HepG2 (cell line): ENCODE measurements around the gene GPR137. TPM values are rescaled to one million over a fixed set of nuclear protein-coding genes. Genes with fewer than 3 reads are reported as not detected.
A peak's percentile ranks its signal among the peaks of the same experiment; 100 is the strongest.

Source experiments
- EED ChIP-seq: sonication (generic); formaldehyde crosslinking; IDR thresholded peaks from 2 replicates; pipeline ENCODE4 v1.5.0; 2020; ENCODE audit warnings: mild to moderate bottlenecking, missing genetic modification reagents
- ELF1 ChIP-seq: sonication (generic); formaldehyde crosslinking; IDR thresholded peaks from 2 replicates; pipeline ENCODE4 v1.4.0; 2020; ENCODE audit warnings: missing genetic modification reagents
- FOXK2 ChIP-seq: fragments of 450-650 bp; IDR thresholded peaks from 2 replicates; pipeline ENCODE4 v1.6.1; 2016
- GABPB1 ChIP-seq: IDR thresholded peaks from 2 replicates; pipeline ENCODE4 v1.6.1; 2016; ENCODE audit warnings: mild to moderate bottlenecking, missing genetic modification reagents, moderate library complexity, missing compliant biosample characterization
- GATAD2A ChIP-seq: IDR thresholded peaks from 2 replicates; pipeline ENCODE4 v1.6.1; 2016
- LCORL ChIP-seq, 2 experiments: fragments of 450-650 bp in 1 of 2; sonication (generic) in 1 of 2; formaldehyde crosslinking in 1 of 2; IDR thresholded peaks; 2 replicates each; pipeline versions ENCODE4 v1.5.0 to v1.6.1; 2017 to 2020; ENCODE audit warnings: antibody characterized with exemption in 1 of 2, missing genetic modification reagents in 1 of 2
- NONO ChIP-seq, 2 experiments: fragments of 450-650 bp in 1 of 2; sonication (generic) in 1 of 2; formaldehyde crosslinking in 1 of 2; IDR thresholded peaks in 1 of 2; conservative IDR thresholded peaks in 1 of 2; 2 replicates each; pipeline versions ENCODE4 v1.6.1 to v1.8.0; 2017 to 2022; ENCODE audit warnings: mild to moderate bottlenecking in 1 of 2, missing genetic modification reagents in 1 of 2, moderate library complexity in 1 of 2
- NR2F2 ChIP-seq: IDR thresholded peaks from 2 replicates; pipeline ENCODE4 v1.6.1; 2012; ENCODE audit warnings: low read depth, inconsistent platforms, borderline replicate concordance
- POLR2A ChIP-seq, 2 experiments: IDR thresholded peaks; 2 replicates each; pipeline ENCODE4 v1.6.1; 2011; ENCODE audit warnings: low read depth in 2 of 2, low read length in 2 of 2, mild to moderate bottlenecking in 1 of 2, moderate library complexity in 1 of 2; ENCODE audit not compliant: insufficient read depth in 1 of 2
- RBAK ChIP-seq: sonication (generic); formaldehyde crosslinking; IDR thresholded peaks from 2 replicates; pipeline ENCODE4 v1.5.1; 2020; ENCODE audit warnings: mild to moderate bottlenecking, missing genetic modification reagents
- ZNF205 ChIP-seq: IDR thresholded peaks from 2 replicates; pipeline ENCODE4 v1.6.1; 2018; ENCODE audit warnings: missing biosample characterization, missing genetic modification reagents
- ZNF282 ChIP-seq: fragments of 450-650 bp; IDR thresholded peaks from 2 replicates; pipeline ENCODE4 v1.6.1; 2018; ENCODE audit not compliant: partially characterized antibody
- ZNF670 ChIP-seq: sonication (generic); formaldehyde crosslinking; IDR thresholded peaks from 2 replicates; pipeline ENCODE4 v1.8.0; 2022; ENCODE audit warnings: mild to moderate bottlenecking, missing genetic modification reagents, borderline replicate concordance
- ZNF672 ChIP-seq: sonication (generic); formaldehyde crosslinking; IDR thresholded peaks from 2 replicates; pipeline ENCODE4 v1.8.1; 2022; ENCODE audit warnings: missing genetic modification reagents
- ZNF713 ChIP-seq: sonication (generic); formaldehyde crosslinking; IDR thresholded peaks from 2 replicates; pipeline ENCODE4 v1.4.0; 2020; ENCODE audit warnings: mild to moderate bottlenecking, missing genetic modification reagents
- ZNF839 ChIP-seq: sonication (generic); formaldehyde crosslinking; IDR thresholded peaks from 2 replicates; pipeline ENCODE4 v1.4.0; 2020; ENCODE audit warnings: missing genetic modification reagents, mild to moderate bottlenecking, borderline replicate concordance
- ZSCAN21 ChIP-seq: sonication (generic); formaldehyde crosslinking; IDR thresholded peaks from 2 replicates; pipeline ENCODE4 v1.8.0; 2022; ENCODE audit warnings: mild to moderate bottlenecking, missing genetic modification reagents, moderate library complexity, borderline replicate concordance
- polyA plus RNA-seq, 8 experiments: library from polyadenylated mRNA; depleted of rRNA in 3 of 8; stranded (reverse) in 7 of 8; unstranded in 1 of 8; fragments of >200 nt; fragmentation: Illumina TruSeq in 4 of 8; extraction: Trizol in 4 of 8; gene quantifications; 2 replicates each; pipeline versions ENCODE4 v1.2.1 to v1.2.3, GENCODE V29; 2011 to 2016; ENCODE audit warnings: low read depth in 4 of 8, missing spikeins in 1 of 8, mixed read lengths in 1 of 8; ENCODE audit not compliant: insufficient read depth in 1 of 8
- total RNA-seq, 5 experiments: library from RNA; depleted of rRNA; stranded (reverse); fragments of >200 nt; fragmentation: Illumina TruSeq; extraction: Trizol; gene quantifications; 2 replicates each; pipeline ENCODE4 v1.2.3, GENCODE V29; 2016; ENCODE audit warnings: low read depth in 1 of 5
- TF ChIP-seq, protein P1 (sequence below): sonication (generic); formaldehyde crosslinking; IDR thresholded peaks from 2 replicates; pipeline ENCODE4 v1.4.0; 2020; ENCODE audit warnings: missing genetic modification reagents, low read depth, mild to moderate bottlenecking, borderline replicate concordance
- TF ChIP-seq, protein P2 (sequence below): sonication (generic); formaldehyde crosslinking; IDR thresholded peaks from 2 replicates; pipeline ENCODE4 v1.5.0; 2020; ENCODE audit warnings: missing genetic modification reagents
- TF ChIP-seq, protein P3 (sequence below): sonication (generic); formaldehyde crosslinking; IDR thresholded peaks from 2 replicates; pipeline ENCODE4 v1.4.0; 2020; ENCODE audit warnings: mild to moderate bottlenecking, missing genetic modification reagents
- TF ChIP-seq, protein P4 (sequence below): sonication (generic); formaldehyde crosslinking; IDR thresholded peaks from 2 replicates; pipeline ENCODE4 v1.5.0; 2020; ENCODE audit warnings: missing genetic modification reagents, mild to moderate bottlenecking, borderline replicate concordance
- TF ChIP-seq, protein P5 (sequence below): sonication (generic); formaldehyde crosslinking; IDR thresholded peaks from 2 replicates; pipeline ENCODE4 v1.8.0; 2022; ENCODE audit warnings: mild to moderate bottlenecking, missing genetic modification reagents; ENCODE audit not compliant: insufficient replicate concordance

The GPR137 gene
- total and polyA plus RNA-seq, 2 of the 13 experiments (the other 11 are each of a cell fraction or from before 2014, with no cell fraction given) = 8.5 to 13.2 TPM

DNA sequence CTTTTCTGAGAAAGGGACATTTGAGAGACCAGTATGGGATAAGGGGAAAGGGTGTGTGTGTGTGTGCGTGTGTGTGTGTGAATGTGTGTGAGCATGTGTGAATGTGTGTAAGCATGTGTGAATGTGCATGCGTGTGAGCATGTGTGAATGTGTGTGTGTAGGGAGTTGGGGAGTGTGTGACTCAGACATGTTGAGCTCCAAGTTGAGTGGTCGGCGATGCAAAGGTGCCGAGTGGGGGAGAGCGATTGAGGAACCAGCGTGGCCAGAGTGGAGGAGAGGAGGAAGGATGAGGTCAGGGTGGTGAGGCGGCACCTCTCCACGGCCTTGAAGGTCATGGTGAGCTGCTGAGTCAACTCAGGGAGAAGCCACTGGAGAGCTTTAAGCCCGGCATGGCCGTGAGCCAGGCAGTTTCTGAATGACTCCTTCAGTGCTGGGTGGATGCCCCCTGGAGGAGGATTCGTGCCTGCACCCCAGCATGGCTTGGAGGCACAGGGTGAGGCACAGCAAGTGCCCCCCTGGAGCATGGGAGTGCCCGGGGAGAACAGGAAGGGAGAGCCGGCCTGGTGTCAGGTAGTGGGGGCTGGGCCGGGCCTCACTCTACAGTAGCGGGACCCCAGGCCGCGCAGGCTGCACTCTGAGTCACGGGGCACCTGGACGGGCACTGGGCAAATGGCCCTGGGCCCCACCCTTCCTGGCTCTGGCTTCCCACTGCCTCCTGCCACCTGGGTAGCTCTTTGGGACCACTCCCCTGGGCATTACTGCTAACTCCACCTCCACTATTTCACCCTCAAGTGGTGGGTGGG is 46.1 kb downstream of the GPR137 start (continued):
- TF ChIP-seq ZSCAN21 (CRISPR knock-in tag) (peak; percentile 36; the same call in 1 of the 2 replicates), RBAK (CRISPR knock-in tag) (no peak), GABPB1 (peak; percentile 40; the same call in 1 of the 2 replicates), ZNF672 (CRISPR knock-in tag) (no peak), ZNF205 (CRISPR knock-in tag) (no peak), ZNF839 (0 out of 2 replicates have a peak, but pooled peaks have one; percentile 48), ZNF713 (0 out of 2 replicates have a peak, but pooled peaks have one; percentile 47), GATAD2A (CRISPR knock-in tag) (0 out of 2 replicates have a peak, but pooled peaks have one; percentile 39), ZNF282 (peak; percentile 67), EED (CRISPR knock-in tag) (peak; percentile 31; the same call in 1 of the 2 replicates), NONO (IDR thresholded peaks at IDR 0.05) (0 out of 2 replicates have a peak, but pooled peaks have one; percentile 32), NONO (CRISPR knock-in tag; conservative IDR thresholded peaks at IDR 0.05) (no peak), ELF1 (CRISPR knock-in tag) (no peak), LCORL (IDR thresholded peaks at IDR 0.05) (no peak), LCORL (CRISPR knock-in tag; IDR thresholded peaks at IDR 0.05) (peak; percentile 33; the same call in 1 of the 2 replicates), POLR2A (IDR thresholded peaks at IDR 0.05; ENCODE audit: insufficient read depth in 1 of 2, low read depth in 2 of 2, low read length in 2 of 2) (no peak), FOXK2 (no peak), ZNF670 (CRISPR knock-in tag) (no peak), NR2F2 (no peak)
- TF ChIP-seq, protein P1, sequence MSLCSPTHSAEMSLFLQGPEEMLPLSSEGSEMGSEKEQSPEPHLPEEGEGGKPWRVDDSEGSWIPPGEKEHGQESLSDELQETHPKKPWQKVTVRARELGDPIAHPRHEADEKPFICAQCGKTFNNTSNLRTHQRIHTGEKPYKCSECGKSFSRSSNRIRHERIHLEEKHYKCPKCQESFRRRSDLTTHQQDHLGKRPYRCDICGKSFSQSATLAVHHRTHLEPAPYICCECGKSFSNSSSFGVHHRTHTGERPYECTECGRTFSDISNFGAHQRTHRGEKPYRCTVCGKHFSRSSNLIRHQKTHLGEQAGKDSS (CRISPR knock-in tag) = 0 out of 2 replicates have a peak, but pooled peaks have one; percentile 50
- TF ChIP-seq, protein P2, sequence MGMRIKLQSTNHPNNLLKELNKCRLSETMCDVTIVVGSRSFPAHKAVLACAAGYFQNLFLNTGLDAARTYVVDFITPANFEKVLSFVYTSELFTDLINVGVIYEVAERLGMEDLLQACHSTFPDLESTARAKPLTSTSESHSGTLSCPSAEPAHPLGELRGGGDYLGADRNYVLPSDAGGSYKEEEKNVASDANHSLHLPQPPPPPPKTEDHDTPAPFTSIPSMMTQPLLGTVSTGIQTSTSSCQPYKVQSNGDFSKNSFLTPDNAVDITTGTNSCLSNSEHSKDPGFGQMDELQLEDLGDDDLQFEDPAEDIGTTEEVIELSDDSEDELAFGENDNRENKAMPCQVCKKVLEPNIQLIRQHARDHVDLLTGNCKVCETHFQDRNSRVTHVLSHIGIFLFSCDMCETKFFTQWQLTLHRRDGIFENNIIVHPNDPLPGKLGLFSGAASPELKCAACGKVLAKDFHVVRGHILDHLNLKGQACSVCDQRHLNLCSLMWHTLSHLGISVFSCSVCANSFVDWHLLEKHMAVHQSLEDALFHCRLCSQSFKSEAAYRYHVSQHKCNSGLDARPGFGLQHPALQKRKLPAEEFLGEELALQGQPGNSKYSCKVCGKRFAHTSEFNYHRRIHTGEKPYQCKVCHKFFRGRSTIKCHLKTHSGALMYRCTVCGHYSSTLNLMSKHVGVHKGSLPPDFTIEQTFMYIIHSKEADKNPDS (CRISPR knock-in tag) = no peak
- TF ChIP-seq, protein P3, sequence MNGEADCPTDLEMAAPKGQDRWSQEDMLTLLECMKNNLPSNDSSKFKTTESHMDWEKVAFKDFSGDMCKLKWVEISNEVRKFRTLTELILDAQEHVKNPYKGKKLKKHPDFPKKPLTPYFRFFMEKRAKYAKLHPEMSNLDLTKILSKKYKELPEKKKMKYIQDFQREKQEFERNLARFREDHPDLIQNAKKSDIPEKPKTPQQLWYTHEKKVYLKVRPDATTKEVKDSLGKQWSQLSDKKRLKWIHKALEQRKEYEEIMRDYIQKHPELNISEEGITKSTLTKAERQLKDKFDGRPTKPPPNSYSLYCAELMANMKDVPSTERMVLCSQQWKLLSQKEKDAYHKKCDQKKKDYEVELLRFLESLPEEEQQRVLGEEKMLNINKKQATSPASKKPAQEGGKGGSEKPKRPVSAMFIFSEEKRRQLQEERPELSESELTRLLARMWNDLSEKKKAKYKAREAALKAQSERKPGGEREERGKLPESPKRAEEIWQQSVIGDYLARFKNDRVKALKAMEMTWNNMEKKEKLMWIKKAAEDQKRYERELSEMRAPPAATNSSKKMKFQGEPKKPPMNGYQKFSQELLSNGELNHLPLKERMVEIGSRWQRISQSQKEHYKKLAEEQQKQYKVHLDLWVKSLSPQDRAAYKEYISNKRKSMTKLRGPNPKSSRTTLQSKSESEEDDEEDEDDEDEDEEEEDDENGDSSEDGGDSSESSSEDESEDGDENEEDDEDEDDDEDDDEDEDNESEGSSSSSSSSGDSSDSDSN (CRISPR knock-in tag) = peak; percentile 54
- TF ChIP-seq, protein P4, sequence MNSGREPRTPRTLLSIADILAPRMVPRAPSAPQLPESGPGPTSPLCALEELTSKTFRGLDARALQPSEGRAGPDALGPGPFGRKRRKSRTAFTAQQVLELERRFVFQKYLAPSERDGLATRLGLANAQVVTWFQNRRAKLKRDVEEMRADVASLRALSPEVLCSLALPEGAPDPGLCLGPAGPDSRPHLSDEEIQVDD (CRISPR knock-in tag) = no peak
- TF ChIP-seq, protein P5, sequence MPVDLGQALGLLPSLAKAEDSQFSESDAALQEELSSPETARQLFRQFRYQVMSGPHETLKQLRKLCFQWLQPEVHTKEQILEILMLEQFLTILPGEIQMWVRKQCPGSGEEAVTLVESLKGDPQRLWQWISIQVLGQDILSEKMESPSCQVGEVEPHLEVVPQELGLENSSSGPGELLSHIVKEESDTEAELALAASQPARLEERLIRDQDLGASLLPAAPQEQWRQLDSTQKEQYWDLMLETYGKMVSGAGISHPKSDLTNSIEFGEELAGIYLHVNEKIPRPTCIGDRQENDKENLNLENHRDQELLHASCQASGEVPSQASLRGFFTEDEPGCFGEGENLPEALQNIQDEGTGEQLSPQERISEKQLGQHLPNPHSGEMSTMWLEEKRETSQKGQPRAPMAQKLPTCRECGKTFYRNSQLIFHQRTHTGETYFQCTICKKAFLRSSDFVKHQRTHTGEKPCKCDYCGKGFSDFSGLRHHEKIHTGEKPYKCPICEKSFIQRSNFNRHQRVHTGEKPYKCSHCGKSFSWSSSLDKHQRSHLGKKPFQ (CRISPR knock-in tag) = no peak
